T follicular helper cell (primary cell): ENCODE measurements around the gene ARNT2.

ENCODE experiments used
- DNase-seq: peaks from one replicate; pipeline ENCODE4 v3.0.0-alpha.2; 2020; ENCODE audit warnings: low read depth

The ARNT2 gene

GRCh38 chr15:80514071-80514780 lies 110.0 kb downstream of the ARNT2 start:
- DNase-seq = no peak

- no peak for DNase-seq
These were observed 113.1 kb downstream of the ARNT2 start for GRCh38 chr15:80517290-80517689.

- no peak for DNase-seq
These were observed 114.3 kb downstream of the ARNT2 start for GRCh38 chr15:80518522-80518921.

GRCh38 chr15:80523746-80524145 lies 119.6 kb downstream of the ARNT2 start:
- no peak for DNase-seq

GRCh38 chr15:80525853-80526252 lies 121.7 kb downstream of the ARNT2 start:
- DNase-seq = no peak

- DNase-seq = no peak
These were observed 122.6 kb downstream of the ARNT2 start for GRCh38 chr15:80526556-80527340.

GRCh38 chr15:80527406-80527805 lies 123.2 kb downstream of the ARNT2 start:
- DNase-seq = no peak

- no peak for DNase-seq
These were observed 123.8 kb downstream of the ARNT2 start for GRCh38 chr15:80527961-80528360.

- DNase-seq = no peak
These were observed 126.7 kb downstream of the ARNT2 start for GRCh38 chr15:80530737-80531365.

GRCh38 chr15:80531388-80531787 lies 127.2 kb downstream of the ARNT2 start:
- no peak for DNase-seq

GRCh38 chr15:80531796-80532195 lies 127.6 kb downstream of the ARNT2 start:
- no peak for DNase-seq

- no peak for DNase-seq
These were observed 129.7 kb downstream of the ARNT2 start for GRCh38 chr15:80533790-80534333.

GRCh38 chr15:80536231-80536630 lies 132.0 kb downstream of the ARNT2 start:
- no peak for DNase-seq

- no peak for DNase-seq
These were observed 132.5 kb downstream of the ARNT2 start for GRCh38 chr15:80536716-80537115.

- no peak for DNase-seq
These were observed 140.9 kb downstream of the ARNT2 start for GRCh38 chr15:80545078-80545477.

GRCh38 chr15:80547264-80547663 lies 143.1 kb downstream of the ARNT2 start:
- no peak for DNase-seq

GRCh38 chr15:80549191-80549590 lies 145.0 kb downstream of the ARNT2 start:
- DNase-seq = no peak

- no peak for DNase-seq
These were observed 145.5 kb downstream of the ARNT2 start for GRCh38 chr15:80549654-80550053.

- DNase-seq = no peak
These were observed 146.2 kb downstream of the ARNT2 start for GRCh38 chr15:80550219-80550907.

- no peak for DNase-seq
These were observed 146.7 kb downstream of the ARNT2 start for GRCh38 chr15:80550908-80551260.

GRCh38 chr15:80551348-80551747 lies 147.2 kb downstream of the ARNT2 start:
- DNase-seq = no peak

- DNase-seq = no peak
These were observed 150.4 kb downstream of the ARNT2 start for GRCh38 chr15:80554560-80554959.
